ENCODE data around the gene TSPAN5.

GRCh38 chr4:98566361-98567008, 91.9 kb downstream of the TSPAN5 start:
- TF ChIP-seq, protein P1, sequence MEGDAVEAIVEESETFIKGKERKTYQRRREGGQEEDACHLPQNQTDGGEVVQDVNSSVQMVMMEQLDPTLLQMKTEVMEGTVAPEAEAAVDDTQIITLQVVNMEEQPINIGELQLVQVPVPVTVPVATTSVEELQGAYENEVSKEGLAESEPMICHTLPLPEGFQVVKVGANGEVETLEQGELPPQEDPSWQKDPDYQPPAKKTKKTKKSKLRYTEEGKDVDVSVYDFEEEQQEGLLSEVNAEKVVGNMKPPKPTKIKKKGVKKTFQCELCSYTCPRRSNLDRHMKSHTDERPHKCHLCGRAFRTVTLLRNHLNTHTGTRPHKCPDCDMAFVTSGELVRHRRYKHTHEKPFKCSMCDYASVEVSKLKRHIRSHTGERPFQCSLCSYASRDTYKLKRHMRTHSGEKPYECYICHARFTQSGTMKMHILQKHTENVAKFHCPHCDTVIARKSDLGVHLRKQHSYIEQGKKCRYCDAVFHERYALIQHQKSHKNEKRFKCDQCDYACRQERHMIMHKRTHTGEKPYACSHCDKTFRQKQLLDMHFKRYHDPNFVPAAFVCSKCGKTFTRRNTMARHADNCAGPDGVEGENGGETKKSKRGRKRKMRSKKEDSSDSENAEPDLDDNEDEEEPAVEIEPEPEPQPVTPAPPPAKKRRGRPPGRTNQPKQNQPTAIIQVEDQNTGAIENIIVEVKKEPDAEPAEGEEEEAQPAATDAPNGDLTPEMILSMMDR (conservative IDR thresholded peaks at IDR 0.05; ENCODE audit: low read depth, low read length) = no peak
- TF ChIP-seq EZH2 (IDR thresholded peaks at IDR 0.05; ENCODE audit: low read length, unreplicated experiment) = no peak
- no peak for TF ChIP-seq EZH2phosphoT487 (IDR thresholded peaks at IDR 0.05; ENCODE audit: borderline replicate concordance, low read length)
